ENCODE measurements around the gene PTPRK. TPM values are rescaled to one million over a fixed set of nuclear protein-coding genes. Genes with fewer than 3 reads are reported as not detected.

PTPRK gene
- total and polyA plus RNA-seq, 2 experiments from 2014 or later: 26.9 to 56.4 TPM

- no peaks in the 10 kb centered on the region; the same call in 1 of the 2 replicates for H3K4me1 ChIP-seq (ENCODE audit: insufficient read depth)
- H3K9me3 Mint-ChIP-seq: no peaks in the 10 kb centered on the region
- no peaks in the 10 kb centered on the region for H3F3A ChIP-seq (replicated peaks; ENCODE audit: low read depth)
- no peak overlapping the region for H2AFZ ChIP-seq
- H3K36me3 Mint-ChIP-seq (ENCODE audit: low read depth): no peaks in the 10 kb centered on the region
- H3K4me2 ChIP-seq: no peak overlapping the region
- no peaks in the 10 kb centered on the region for H3K27me3 ChIP-seq (ENCODE audit: insufficient read depth)
- H3K4me3 Mint-ChIP-seq: no peak overlapping the region
- no peak overlapping the region for H3K27ac Mint-ChIP-seq
- H3K27ac ChIP-seq (ENCODE audit: low read depth): no peak overlapping the region
- H3K79me2 ChIP-seq (replicated peaks; ENCODE audit: insufficient read depth): peaks cover 42% of the 10 kb centered on the region
- H3K36me3 ChIP-seq (ENCODE audit: insufficient read depth): no peaks in the 10 kb centered on the region
- H3K4me1 Mint-ChIP-seq: peaks cover 6% of the 10 kb centered on the region; the same call in 2 of the 3 replicates
- no peak for ATAC-seq
- TF ChIP-seq EZH2 (IDR thresholded peaks at IDR 0.05; ENCODE audit: low read depth, unreplicated experiment) (no peak), ZNF331 (CRISPR knock-in tag; IDR thresholded peaks at IDR 0.05; ENCODE audit: low read depth) (no peak), ZNF114 (CRISPR knock-in tag; IDR thresholded peaks at IDR 0.05) (no peak), POLR2AphosphoS5 (IDR thresholded peaks at IDR 0.05; ENCODE audit: low read depth) (no peak), ETS1 (IDR thresholded peaks at IDR 0.05) (no peak), ZNF462 (CRISPR knock-in tag; IDR thresholded peaks at IDR 0.05) (no peak), STAT1 (IDR thresholded peaks at IDR 0.05; ENCODE audit: unreplicated experiment) (no peak), EZH2phosphoT487 (IDR thresholded peaks at IDR 0.05; ENCODE audit: unreplicated experiment) (no peak), CTCF (conservative IDR thresholded peaks at IDR 0.05; ENCODE audit: low read depth in 2 of 2) (no peak), JUNB (IDR thresholded peaks at IDR 0.05; ENCODE audit: unreplicated experiment) (no peak), NANOG (IDR thresholded peaks at IDR 0.05; ENCODE audit: borderline replicate concordance) (no peak), CREB1 (CRISPR knock-in tag; IDR thresholded peaks at IDR 0.05; ENCODE audit: low read depth) (no peak)
- TF ChIP-seq, protein P1, sequence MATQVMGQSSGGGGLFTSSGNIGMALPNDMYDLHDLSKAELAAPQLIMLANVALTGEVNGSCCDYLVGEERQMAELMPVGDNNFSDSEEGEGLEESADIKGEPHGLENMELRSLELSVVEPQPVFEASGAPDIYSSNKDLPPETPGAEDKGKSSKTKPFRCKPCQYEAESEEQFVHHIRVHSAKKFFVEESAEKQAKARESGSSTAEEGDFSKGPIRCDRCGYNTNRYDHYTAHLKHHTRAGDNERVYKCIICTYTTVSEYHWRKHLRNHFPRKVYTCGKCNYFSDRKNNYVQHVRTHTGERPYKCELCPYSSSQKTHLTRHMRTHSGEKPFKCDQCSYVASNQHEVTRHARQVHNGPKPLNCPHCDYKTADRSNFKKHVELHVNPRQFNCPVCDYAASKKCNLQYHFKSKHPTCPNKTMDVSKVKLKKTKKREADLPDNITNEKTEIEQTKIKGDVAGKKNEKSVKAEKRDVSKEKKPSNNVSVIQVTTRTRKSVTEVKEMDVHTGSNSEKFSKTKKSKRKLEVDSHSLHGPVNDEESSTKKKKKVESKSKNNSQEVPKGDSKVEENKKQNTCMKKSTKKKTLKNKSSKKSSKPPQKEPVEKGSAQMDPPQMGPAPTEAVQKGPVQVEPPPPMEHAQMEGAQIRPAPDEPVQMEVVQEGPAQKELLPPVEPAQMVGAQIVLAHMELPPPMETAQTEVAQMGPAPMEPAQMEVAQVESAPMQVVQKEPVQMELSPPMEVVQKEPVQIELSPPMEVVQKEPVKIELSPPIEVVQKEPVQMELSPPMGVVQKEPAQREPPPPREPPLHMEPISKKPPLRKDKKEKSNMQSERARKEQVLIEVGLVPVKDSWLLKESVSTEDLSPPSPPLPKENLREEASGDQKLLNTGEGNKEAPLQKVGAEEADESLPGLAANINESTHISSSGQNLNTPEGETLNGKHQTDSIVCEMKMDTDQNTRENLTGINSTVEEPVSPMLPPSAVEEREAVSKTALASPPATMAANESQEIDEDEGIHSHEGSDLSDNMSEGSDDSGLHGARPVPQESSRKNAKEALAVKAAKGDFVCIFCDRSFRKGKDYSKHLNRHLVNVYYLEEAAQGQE (IDR thresholded peaks at IDR 0.05; ENCODE audit: unreplicated experiment): no peak
- no peaks in the 10 kb centered on the region for H3K27me3 Mint-ChIP-seq (ENCODE audit: insufficient read depth, low read depth, poor library complexity)
- no peaks in the 10 kb centered on the region for H4K20me1 ChIP-seq (replicated peaks; ENCODE audit: insufficient read depth)
- DNase-seq (ENCODE audit: low spot score): no peak
- no peaks in the 10 kb centered on the region for H3K9me2 ChIP-seq (ENCODE audit: insufficient read depth)
- no peak overlapping the region for H3K4me3 ChIP-seq
Measured at GRCh38 chr6:128409003-128409402, 111.4 kb downstream of the PTPRK start.
